PC-3 (cell line): ENCODE measurements around the gene ZNF8. TPM values are rescaled to one million over a fixed set of nuclear protein-coding genes. Genes with fewer than 3 reads are reported as not detected.
"Not testable (repeated sequence)": the region's sequence is repeated elsewhere in the genome, so short reads cannot be mapped to it uniquely, and the experiment has no call there.

Source experiments
- ATAC-seq: fragments of 200-7000 bp; cut with Tn5 transposase; 2 replicates; pipeline ENCODE4 v1.9.1; 2020; ENCODE audit warnings: mild to moderate bottlenecking, moderate library complexity
- BruUV-seq: library from RNA; stranded (reverse); fragments of 400-500 nt; replicated peaks from 2 replicates; lab custom pipeline; 2021; lab: Mats Ljungman, UMichigan
- CTCF ChIA-PET: fragments of 300-600 bp; sonication (Branson Sonifier 250); formaldehyde crosslinking; loops from one replicate; lab custom pipeline; 2022; ENCODE audit warnings: antibody characterized with exemption; lab: Charles Lee
- POLR2A ChIA-PET: fragments of 300-600 bp; sonication (Branson Sonifier 250); formaldehyde crosslinking; loops from one replicate; lab custom pipeline; 2022; ENCODE audit warnings: antibody characterized with exemption; ENCODE audit not compliant: unreplicated experiment; lab: Charles Lee
- DNase-seq: peaks from one replicate; pipeline ENCODE4 v3.0.0-alpha.2; 2015
- H2AFZ ChIP-seq: fragments of 300-600 bp; sonication (generic); 2 replicates; pipeline ENCODE4 v1.6.0; 2016; ENCODE audit warnings: antibody characterized with exemption, low read length
- H3F3A ChIP-seq: fragments of 300-600 bp; sonication (generic); one replicate; pipeline ENCODE4 v1.6.0; 2017; ENCODE audit warnings: antibody characterized with exemption, low read length, control low read depth, mild to moderate bottlenecking; ENCODE audit not compliant: unreplicated experiment
- H3K27ac ChIP-seq: fragments of 300-600 bp; sonication (generic); 2 replicates; pipeline ENCODE4 v1.5.1; 2016; ENCODE audit warnings: mild to moderate bottlenecking, low read length
- H3K27me3 ChIP-seq: fragments of 300-600 bp; sonication (generic); 2 replicates; pipeline ENCODE4 v1.6.1; 2016; ENCODE audit warnings: low read length, mixed read lengths
- H3K36me3 ChIP-seq: fragments of 300-600 bp; sonication (generic); 2 replicates; pipeline ENCODE4 v1.6.1; 2016; ENCODE audit warnings: low read depth, mixed run types, low read length, mixed read lengths
- H3K4me1 ChIP-seq: fragments of 300-600 bp; sonication (generic); 2 replicates; pipeline ENCODE4 v1.5.1; 2016; ENCODE audit warnings: low read length; ENCODE audit not compliant: insufficient read depth
- H3K4me2 ChIP-seq: fragments of 300-600 bp; sonication (generic); 2 replicates; pipeline ENCODE4 v1.6.0; 2016; ENCODE audit warnings: low read length
- H3K4me3 ChIP-seq: fragments of 300-600 bp; sonication (generic); 2 replicates; pipeline ENCODE4 v1.5.1; 2016; ENCODE audit warnings: mild to moderate bottlenecking, low read length, mixed read lengths
- H3K79me2 ChIP-seq: fragments of 300-600 bp; sonication (generic); 2 replicates; pipeline ENCODE4 v1.6.1; 2017; ENCODE audit warnings: low read length, mixed read lengths
- H3K9ac ChIP-seq: fragments of 300-600 bp; sonication (generic); 2 replicates; pipeline ENCODE4 v1.6.0; 2016; ENCODE audit warnings: mild to moderate bottlenecking, low read length
- H3K9me2 ChIP-seq: fragments of 300-600 bp; sonication (generic); replicated peaks from 2 replicates; pipeline ENCODE4 v1.6.1; 2016; ENCODE audit warnings: mixed run types, low read length, mixed read lengths
- H3K9me3 ChIP-seq: fragments of 300-600 bp; sonication (generic); 2 replicates; pipeline ENCODE4 v1.6.1; 2016; ENCODE audit warnings: low read length, mixed read lengths
- H4K20me1 ChIP-seq: fragments of 300-600 bp; sonication (generic); 2 replicates; pipeline ENCODE4 v1.6.1; 2016; ENCODE audit warnings: low read length, mixed read lengths
- EZH2 ChIP-seq: fragments of 300-600 bp; sonication (generic); IDR thresholded peaks from one replicate; pipeline ENCODE4 v1.6.1; 2017; ENCODE audit warnings: antibody characterized with exemption, mild to moderate bottlenecking, low read length; ENCODE audit not compliant: unreplicated experiment
- EZH2phosphoT487 ChIP-seq: fragments of 300-600 bp; sonication (generic); IDR thresholded peaks from 2 replicates; pipeline ENCODE4 v1.6.1; 2018; ENCODE audit warnings: mild to moderate bottlenecking, antibody characterized with exemption, low read length, borderline replicate concordance
- intact Hi-C: fragments of 100-400 bp; cut with micrococcal nuclease; formaldehyde crosslinking; loops from 2 replicates; pipeline ENCODE4 v1.9.0; 2023
- total RNA-seq: library from RNA; depleted of rRNA; stranded (reverse); fragments of >200 nt; gene quantifications from 2 replicates; pipeline ENCODE4 v1.2.3, GENCODE V29; 2014
- TF ChIP-seq, protein P1 (sequence below): fragments of 300-600 bp; sonication (generic); conservative IDR thresholded peaks from 2 replicates; pipeline ENCODE4 v1.5.1; 2017; ENCODE audit warnings: antibody characterized with exemption, low read depth, mild to moderate bottlenecking, low read length

ZNF8 gene
- total RNA-seq, 1 experiment from 2014 or later = 7.3 TPM

DNA sequence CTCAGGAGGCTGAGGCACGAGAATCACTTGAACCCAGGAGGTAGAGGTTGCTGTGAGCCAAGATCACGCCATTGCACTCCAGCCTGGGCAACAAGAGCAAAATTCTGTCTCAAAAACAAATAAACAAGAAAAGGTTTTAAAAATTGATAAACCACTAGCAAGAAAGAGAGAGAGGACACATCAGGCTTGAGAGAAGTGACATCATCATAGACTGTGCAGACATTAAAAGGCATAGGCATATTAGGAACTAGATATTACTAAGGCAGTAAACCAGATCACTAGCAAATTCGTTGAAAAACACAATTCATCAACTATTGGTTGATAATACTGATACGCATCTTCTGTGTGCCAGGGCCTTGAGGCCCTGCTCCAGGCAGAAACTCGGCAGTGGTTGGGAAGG lies 66.8 kb downstream of the ZNF8 start:
- no peak for ATAC-seq
- Histone ChIP-seq H3K9me2 (no peaks in the 10 kb centered on the region), H3F3A (no peaks in the 10 kb centered on the region), H3K4me3 (no peak overlapping the region), H3K4me1 (no peaks in the 10 kb centered on the region), H3K27ac (no peak overlapping the region), H3K27me3 (peaks cover 20% of the 10 kb centered on the region), H3K9me3 (no peaks in the 10 kb centered on the region), H4K20me1 (no peaks in the 10 kb centered on the region), H2AFZ (no peak overlapping the region), H3K79me2 (no peaks in the 10 kb centered on the region), H3K4me2 (no peak overlapping the region), H3K9ac (no peak overlapping the region), H3K36me3 (no peaks in the 10 kb centered on the region)
- no peak for TF ChIP-seq EZH2
- TF ChIP-seq, protein P1, sequence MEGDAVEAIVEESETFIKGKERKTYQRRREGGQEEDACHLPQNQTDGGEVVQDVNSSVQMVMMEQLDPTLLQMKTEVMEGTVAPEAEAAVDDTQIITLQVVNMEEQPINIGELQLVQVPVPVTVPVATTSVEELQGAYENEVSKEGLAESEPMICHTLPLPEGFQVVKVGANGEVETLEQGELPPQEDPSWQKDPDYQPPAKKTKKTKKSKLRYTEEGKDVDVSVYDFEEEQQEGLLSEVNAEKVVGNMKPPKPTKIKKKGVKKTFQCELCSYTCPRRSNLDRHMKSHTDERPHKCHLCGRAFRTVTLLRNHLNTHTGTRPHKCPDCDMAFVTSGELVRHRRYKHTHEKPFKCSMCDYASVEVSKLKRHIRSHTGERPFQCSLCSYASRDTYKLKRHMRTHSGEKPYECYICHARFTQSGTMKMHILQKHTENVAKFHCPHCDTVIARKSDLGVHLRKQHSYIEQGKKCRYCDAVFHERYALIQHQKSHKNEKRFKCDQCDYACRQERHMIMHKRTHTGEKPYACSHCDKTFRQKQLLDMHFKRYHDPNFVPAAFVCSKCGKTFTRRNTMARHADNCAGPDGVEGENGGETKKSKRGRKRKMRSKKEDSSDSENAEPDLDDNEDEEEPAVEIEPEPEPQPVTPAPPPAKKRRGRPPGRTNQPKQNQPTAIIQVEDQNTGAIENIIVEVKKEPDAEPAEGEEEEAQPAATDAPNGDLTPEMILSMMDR = no peak
- TF ChIP-seq EZH2phosphoT487 = no peak
- intact Hi-C loops = no loop called here
- BruUV-seq = no TSS peak
- ChIA-PET CTCF (no interaction called here), POLR2A (no interaction called here)
- DNase-seq = no peak

DNA sequence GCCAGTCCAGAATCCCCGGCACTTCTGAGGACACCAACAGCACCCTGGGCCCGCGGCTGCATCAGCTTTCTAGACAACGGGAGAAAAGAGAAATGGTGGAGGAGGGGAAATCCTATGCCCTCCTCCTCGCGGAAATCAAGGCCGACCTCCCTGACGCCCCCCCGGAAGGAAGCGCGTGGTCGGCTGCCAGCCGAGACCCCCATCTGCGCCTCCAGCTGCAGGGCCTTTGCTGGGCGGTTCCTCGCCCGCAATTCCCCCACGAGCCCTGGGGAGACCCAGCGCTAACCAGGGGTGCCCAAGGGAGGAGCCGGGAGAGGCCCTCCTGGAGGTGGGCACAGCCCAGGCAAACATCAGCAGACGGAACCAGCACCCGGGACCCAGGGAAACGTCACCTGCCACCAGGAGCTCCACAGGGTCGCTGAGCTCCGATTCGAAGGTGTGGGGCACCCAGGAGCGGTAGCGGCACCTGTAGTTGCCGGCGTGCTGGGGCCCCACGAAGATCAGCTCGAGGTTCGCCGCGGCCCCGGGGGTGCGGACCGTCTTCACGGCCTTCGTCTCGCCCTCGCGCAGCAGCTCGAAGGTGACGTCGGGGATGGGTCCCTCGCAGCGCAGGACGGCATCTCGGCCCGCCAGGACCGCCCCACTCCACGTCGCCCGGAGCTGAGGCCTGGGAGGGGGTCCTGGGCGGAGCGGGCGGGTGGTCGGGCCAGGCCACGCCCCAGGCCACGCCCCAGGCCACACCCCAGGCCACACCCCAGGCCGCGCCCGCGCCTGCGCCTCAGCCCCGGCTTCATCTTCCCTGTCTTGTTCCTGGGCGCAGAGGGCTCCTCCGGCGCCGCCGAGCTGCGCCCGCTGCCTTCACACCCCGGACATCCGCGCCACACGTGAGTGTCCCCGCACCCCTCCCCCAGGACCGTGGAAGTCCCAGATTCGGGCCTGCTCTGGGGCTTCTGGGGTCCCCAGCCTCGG lies 68.5 kb downstream of the ZNF8 start:
- BruUV-seq = no TSS peak
- ATAC-seq (peak; percentile 54), DNase-seq (no peak)
- Histone ChIP-seq H3K9me2 (no peaks in the 10 kb centered on the region), H3K4me2 (peak overlapping the region; percentile 79), H3K9ac (no peak overlapping the region), H3K79me2 (no peaks in the 10 kb centered on the region), H3K27ac (no peak overlapping the region), H3K36me3 (no peaks in the 10 kb centered on the region), H3K9me3 (no peaks in the 10 kb centered on the region), H3F3A (no peaks in the 10 kb centered on the region), H3K4me1 (no peaks in the 10 kb centered on the region), H3K27me3 (peaks cover 26% of the 10 kb centered on the region), H2AFZ (peak overlapping the region; percentile 76), H4K20me1 (no peaks in the 10 kb centered on the region), H3K4me3 (peak overlapping the region; percentile 62)
- intact Hi-C loops = no loop called here
- TF ChIP-seq, protein P1 = no peak
- no peak for TF ChIP-seq EZH2phosphoT487
- TF ChIP-seq EZH2 = no peak
- ChIA-PET CTCF (no interaction called here), POLR2A (no interaction called here)

DNA sequence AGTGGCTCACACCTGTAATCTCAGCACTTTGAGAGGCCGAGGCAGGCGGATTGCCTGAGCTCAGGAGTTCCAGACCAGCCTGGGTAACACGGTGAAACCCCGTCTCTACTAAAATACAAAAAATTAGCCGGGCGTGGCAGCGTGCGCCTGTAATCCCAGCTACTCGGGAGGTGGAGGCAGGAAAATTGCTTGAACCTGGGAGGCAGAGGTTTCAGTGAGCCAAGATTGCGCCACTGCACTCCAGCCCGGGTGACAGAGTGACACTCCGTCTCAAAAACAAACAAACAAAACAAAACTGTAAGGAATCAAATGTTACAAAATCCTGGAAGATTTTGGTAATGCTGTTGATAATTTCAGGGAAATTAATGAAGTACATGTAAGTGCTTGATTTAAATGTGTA lies 69.3 kb downstream of the ZNF8 start:
- H3K36me3 ChIP-seq, CTCF ChIA-PET, intact Hi-C loops, H3K4me1 ChIP-seq, H4K20me1 ChIP-seq, H3K9me3 ChIP-seq, H3K9ac ChIP-seq, H3F3A ChIP-seq, ATAC-seq, H3K27ac ChIP-seq, H3K9me2 ChIP-seq, H3K79me2 ChIP-seq, POLR2A ChIA-PET, DNase-seq: not testable (repeated sequence)
- Histone ChIP-seq H3K4me3 (peak overlapping the region; percentile 62), H3K27me3 (peaks cover 26% of the 10 kb centered on the region), H2AFZ (peak overlapping the region; percentile 76; the same call in 1 of the 2 replicates), H3K4me2 (peak overlapping the region; percentile 79)
- TSS peak; percentile 33 for BruUV-seq
